ENCODE data around the gene RRP12. TPM values are rescaled to one million over a fixed set of nuclear protein-coding genes. Genes with fewer than 3 reads are reported as not detected.

The RRP12 gene
- total RNA-seq, 1 experiment from 2014 or later: 34.4 TPM

DNA sequence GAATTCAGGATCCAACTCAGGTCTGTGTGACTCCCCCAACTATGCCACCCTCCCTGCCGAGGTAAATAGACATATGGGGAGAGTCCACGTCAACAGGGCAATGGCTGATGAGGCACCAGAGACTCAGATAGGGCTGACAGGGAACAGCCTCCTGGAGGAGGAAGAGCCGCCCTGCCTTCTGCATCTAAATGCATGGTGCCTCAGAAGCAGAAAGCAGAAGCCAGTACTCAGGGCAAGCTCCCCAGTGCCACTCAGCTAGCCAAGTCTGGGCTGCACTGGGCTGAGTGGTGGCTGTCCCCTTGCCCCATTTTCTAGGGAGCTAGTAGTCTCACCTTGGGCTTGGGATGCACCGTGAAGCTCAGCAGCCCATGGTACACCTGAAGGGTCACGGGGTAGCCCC is 11.0 kb downstream of the RRP12 start:
- Histone ChIP-seq H3K27me3 (ENCODE audit: low read length) (no peaks in the 10 kb centered on the region), H3K4me3 (ENCODE audit: low read length) (no peak overlapping the region), H3K9me3 (ENCODE audit: low read length) (no peaks in the 10 kb centered on the region), H3K4me1 (ENCODE audit: insufficient read depth, low read length) (no peaks in the 10 kb centered on the region), H3K9me2 (replicated peaks; ENCODE audit: low read length) (no peaks in the 10 kb centered on the region), H3K4me2 (ENCODE audit: low read length) (no peak overlapping the region), H3K9ac (ENCODE audit: low read length) (no peak overlapping the region), H3F3A (ENCODE audit: low read length, unreplicated experiment) (no peaks in the 10 kb centered on the region), H3K79me2 (ENCODE audit: low read length) (no peaks in the 10 kb centered on the region), H3K36me3 (ENCODE audit: low read depth, low read length) (peaks cover 32% of the 10 kb centered on the region), H2AFZ (ENCODE audit: low read length) (no peak overlapping the region), H3K27ac (ENCODE audit: low read length) (no peak overlapping the region), H4K20me1 (ENCODE audit: low read length) (no peaks in the 10 kb centered on the region)
- ChIA-PET CTCF (no interaction called here), POLR2A (ENCODE audit: unreplicated experiment) (no interaction called here)
- no TSS peak for BruUV-seq (replicated peaks)
- intact Hi-C loops (cut with micrococcal nuclease): no loop called here
- ATAC-seq: no peak
- TF ChIP-seq EZH2phosphoT487 (IDR thresholded peaks at IDR 0.05; ENCODE audit: borderline replicate concordance, low read length): no peak
- TF ChIP-seq EZH2 (IDR thresholded peaks at IDR 0.05; ENCODE audit: low read length, unreplicated experiment): no peak
- no peak for DNase-seq

DNA sequence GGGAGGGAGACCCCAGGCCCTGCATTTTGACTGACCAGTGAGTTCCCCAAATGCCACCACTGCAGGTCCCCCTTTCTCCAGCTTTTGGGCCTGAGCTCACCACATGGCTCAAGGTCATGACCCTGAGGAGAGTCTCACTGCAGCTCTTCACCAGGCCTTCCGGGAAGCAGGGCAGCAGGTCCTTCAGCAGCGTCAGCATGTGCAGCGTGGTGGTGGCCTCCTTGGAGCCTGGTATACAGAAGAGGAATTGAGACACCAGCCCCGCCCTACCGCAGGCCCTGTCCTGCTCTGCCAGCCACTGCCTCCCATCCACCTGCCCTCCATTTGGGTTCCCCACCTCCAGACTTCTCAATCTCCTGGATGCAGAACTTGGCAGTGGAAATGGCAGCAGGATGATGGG is 13.0 kb downstream of the RRP12 start:
- H3K4me3 ChIP-seq (ENCODE audit: low read length): no peak overlapping the region
- H3K9me3 ChIP-seq (ENCODE audit: low read length): no peaks in the 10 kb centered on the region
- no peaks in the 10 kb centered on the region for H3K4me1 ChIP-seq (ENCODE audit: insufficient read depth, low read length)
- ATAC-seq: no peak
- intact Hi-C loops (cut with micrococcal nuclease): no loop called here
- no peak overlapping the region for H2AFZ ChIP-seq (ENCODE audit: low read length)
- ChIA-PET CTCF (no interaction called here), POLR2A (ENCODE audit: unreplicated experiment) (no interaction called here)
- no peaks in the 10 kb centered on the region for H3F3A ChIP-seq (ENCODE audit: low read length, unreplicated experiment)
- no peak overlapping the region for H3K4me2 ChIP-seq (ENCODE audit: low read length)
- no peak overlapping the region for H3K9ac ChIP-seq (ENCODE audit: low read length)
- no peak overlapping the region for H3K27ac ChIP-seq (ENCODE audit: low read length)
- H3K27me3 ChIP-seq (ENCODE audit: low read length): no peaks in the 10 kb centered on the region
- TF ChIP-seq, protein P1, sequence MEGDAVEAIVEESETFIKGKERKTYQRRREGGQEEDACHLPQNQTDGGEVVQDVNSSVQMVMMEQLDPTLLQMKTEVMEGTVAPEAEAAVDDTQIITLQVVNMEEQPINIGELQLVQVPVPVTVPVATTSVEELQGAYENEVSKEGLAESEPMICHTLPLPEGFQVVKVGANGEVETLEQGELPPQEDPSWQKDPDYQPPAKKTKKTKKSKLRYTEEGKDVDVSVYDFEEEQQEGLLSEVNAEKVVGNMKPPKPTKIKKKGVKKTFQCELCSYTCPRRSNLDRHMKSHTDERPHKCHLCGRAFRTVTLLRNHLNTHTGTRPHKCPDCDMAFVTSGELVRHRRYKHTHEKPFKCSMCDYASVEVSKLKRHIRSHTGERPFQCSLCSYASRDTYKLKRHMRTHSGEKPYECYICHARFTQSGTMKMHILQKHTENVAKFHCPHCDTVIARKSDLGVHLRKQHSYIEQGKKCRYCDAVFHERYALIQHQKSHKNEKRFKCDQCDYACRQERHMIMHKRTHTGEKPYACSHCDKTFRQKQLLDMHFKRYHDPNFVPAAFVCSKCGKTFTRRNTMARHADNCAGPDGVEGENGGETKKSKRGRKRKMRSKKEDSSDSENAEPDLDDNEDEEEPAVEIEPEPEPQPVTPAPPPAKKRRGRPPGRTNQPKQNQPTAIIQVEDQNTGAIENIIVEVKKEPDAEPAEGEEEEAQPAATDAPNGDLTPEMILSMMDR (conservative IDR thresholded peaks at IDR 0.05; ENCODE audit: low read depth, low read length): no peak
- TF ChIP-seq EZH2 (IDR thresholded peaks at IDR 0.05; ENCODE audit: low read length, unreplicated experiment): no peak
- TF ChIP-seq EZH2phosphoT487 (IDR thresholded peaks at IDR 0.05; ENCODE audit: borderline replicate concordance, low read length): no peak
- no peak for DNase-seq
- no peaks in the 10 kb centered on the region for H3K9me2 ChIP-seq (replicated peaks; ENCODE audit: low read length)
- no TSS peak for BruUV-seq (replicated peaks)
- peaks cover 27% of the 10 kb centered on the region for H3K36me3 ChIP-seq (ENCODE audit: low read depth, low read length)
- H4K20me1 ChIP-seq (ENCODE audit: low read length): no peaks in the 10 kb centered on the region
- H3K79me2 ChIP-seq (ENCODE audit: low read length): no peaks in the 10 kb centered on the region

DNA sequence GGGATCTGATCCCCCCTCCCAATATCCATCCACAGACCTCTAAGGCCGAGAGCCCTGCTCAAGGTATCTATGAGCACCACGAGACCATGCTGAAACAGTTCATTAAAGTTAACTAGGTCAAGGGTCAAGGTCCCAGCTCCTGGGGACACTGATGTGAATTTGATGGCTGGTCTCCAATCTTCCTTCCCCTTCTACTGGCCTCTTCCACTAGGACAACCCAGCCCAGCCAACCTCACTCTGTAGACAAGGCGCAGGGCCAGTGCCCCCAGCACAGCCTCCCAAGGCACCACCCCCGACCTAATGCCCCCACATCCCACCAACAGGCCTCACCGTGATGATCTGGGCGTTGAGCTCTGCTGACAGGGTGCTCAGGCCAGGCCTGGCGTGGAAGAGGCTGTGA is 15.6 kb downstream of the RRP12 start:
- Histone ChIP-seq H2AFZ (ENCODE audit: low read length) (no peak overlapping the region), H3K27ac (ENCODE audit: low read length) (no peak overlapping the region), H3K79me2 (ENCODE audit: low read length) (no peaks in the 10 kb centered on the region), H3F3A (ENCODE audit: low read length, unreplicated experiment) (no peaks in the 10 kb centered on the region), H3K4me1 (ENCODE audit: insufficient read depth, low read length) (no peaks in the 10 kb centered on the region), H4K20me1 (ENCODE audit: low read length) (no peaks in the 10 kb centered on the region), H3K4me3 (ENCODE audit: low read length) (no peak overlapping the region), H3K4me2 (ENCODE audit: low read length) (no peak overlapping the region), H3K9me2 (replicated peaks; ENCODE audit: low read length) (no peaks in the 10 kb centered on the region), H3K36me3 (ENCODE audit: low read depth, low read length) (peaks cover 24% of the 10 kb centered on the region; the same call in 1 of the 2 replicates), H3K9ac (ENCODE audit: low read length) (no peak overlapping the region), H3K9me3 (ENCODE audit: low read length) (no peaks in the 10 kb centered on the region), H3K27me3 (ENCODE audit: low read length) (no peaks in the 10 kb centered on the region)
- CTCF ChIA-PET: no interaction called here
- intact Hi-C loops (cut with micrococcal nuclease): no loop called here
- DNase-seq (no peak), ATAC-seq (no peak)
- TF ChIP-seq, protein P1 (conservative IDR thresholded peaks at IDR 0.05; ENCODE audit: low read depth, low read length): no peak
- no TSS peak for BruUV-seq (replicated peaks)
- POLR2A ChIA-PET (ENCODE audit: unreplicated experiment): interaction anchor here (0.6 kb wide), 1 partner anchor 35 kb away, joined by 6 read pairs; no protein-coding TSS in a partner anchor

Measured in PC-3 (cell line).